C4-2B (cell line): Measurements from ENCODE around the gene SSBP2.

Source experiments
- CTCF ChIP-seq: fragments of 450-650 bp; conservative IDR thresholded peaks from 2 replicates; pipeline ENCODE4 v1.5.1; 2017; ENCODE audit warnings: mild to moderate bottlenecking
- ZFX ChIP-seq: fragments of 450-650 bp; IDR thresholded peaks from 2 replicates; pipeline ENCODE4 v1.6.1; 2017

GRCh38 chr5:81718300-81718699, 32.6 kb downstream of the SSBP2 start:
- no peak for TF ChIP-seq CTCF
- TF ChIP-seq ZFX, result no peak
